ENCODE data around the gene OMP.

OMP gene

DNA sequence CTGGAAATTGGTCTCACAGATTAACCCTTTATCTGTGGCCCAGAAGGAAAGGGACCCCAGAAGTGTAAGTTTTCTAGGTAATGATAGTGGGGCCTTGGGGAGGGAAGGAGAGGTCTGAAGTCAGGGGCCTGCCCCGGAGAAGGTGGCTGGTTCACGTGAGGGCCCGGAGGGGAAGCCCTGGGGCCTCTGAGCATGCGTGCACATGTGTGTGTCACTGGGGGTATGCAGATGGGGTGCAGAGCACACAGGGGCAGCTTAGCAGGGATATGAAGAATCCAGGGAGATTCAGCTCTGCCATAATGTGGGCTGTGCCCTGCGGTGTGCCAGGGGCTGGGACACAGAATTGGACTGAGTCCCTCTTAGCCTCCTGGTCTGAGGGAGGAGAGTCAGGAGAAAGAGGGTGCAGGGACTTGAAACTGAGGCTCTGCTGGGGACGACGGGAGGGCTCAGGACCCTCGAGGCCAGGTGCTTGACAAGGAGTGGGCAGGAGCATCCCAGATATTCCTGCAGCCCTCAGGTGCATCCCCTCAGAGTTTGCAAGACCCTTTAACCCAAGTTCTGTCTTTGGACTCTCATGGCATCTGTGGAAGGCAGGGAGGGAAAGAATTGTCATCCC is 40.9 kb downstream of the OMP start:
- no peak for DNase-seq

DNA sequence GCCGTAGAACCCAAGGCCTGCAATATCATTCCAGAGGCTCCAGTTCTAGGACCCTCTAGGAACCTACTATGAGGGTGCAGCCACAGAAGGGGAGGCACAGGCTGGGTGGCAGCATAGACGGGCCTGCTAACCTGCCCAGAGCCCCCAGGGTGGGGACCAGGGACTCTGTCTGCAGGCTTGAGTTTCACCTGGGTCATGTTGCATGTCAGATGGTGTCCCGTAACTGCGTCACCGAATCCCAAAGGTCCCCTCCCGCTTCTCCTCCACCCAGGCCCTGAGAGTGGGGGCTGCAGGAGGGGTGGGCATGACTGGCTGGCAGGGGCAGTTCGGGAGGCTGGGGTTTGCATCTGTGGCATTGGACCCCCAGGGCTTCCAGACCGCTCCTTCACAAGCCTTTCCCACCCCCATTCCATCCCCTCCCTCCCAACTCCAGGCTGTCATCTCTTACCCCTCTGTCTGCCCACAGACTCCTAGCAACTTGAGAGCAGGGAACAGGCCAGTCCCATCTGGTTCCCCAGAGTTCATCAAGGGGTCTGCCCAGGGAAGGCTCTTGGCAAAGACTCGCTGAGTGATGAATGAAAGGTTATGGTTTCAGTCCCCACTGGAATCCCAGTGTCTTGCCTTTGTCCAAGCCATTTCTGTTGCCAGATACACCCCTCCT is 41.7 kb downstream of the OMP start:
- no peak for DNase-seq

DNA sequence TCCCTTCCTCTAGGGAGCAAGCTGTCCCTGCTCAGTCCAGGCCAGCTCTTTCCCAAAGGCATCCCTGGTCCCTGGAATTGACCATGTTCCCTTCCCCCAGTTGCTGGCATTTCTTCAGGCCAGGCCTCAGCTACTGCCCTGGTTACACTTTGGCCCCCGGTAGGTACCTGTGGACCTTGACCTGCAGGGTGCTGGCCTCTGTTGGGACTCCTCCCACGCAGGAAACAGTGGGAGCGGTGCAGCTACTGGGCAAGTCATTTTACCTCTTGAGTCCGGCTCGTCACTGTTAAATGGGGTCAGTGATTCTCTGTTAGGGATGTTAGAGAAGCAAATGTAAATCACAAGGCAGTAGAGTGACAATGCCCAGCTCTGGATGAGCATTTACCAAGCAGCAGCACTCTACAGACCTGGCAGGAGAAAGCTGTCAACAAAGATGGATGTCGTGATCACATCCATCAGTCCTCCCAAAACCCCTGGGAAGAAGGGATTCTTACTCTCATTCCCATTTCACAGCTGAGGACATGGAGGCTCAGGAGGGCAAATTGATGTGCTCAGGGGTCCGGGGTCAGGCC is 42.3 kb downstream of the OMP start:
- no peak for DNase-seq

DNA sequence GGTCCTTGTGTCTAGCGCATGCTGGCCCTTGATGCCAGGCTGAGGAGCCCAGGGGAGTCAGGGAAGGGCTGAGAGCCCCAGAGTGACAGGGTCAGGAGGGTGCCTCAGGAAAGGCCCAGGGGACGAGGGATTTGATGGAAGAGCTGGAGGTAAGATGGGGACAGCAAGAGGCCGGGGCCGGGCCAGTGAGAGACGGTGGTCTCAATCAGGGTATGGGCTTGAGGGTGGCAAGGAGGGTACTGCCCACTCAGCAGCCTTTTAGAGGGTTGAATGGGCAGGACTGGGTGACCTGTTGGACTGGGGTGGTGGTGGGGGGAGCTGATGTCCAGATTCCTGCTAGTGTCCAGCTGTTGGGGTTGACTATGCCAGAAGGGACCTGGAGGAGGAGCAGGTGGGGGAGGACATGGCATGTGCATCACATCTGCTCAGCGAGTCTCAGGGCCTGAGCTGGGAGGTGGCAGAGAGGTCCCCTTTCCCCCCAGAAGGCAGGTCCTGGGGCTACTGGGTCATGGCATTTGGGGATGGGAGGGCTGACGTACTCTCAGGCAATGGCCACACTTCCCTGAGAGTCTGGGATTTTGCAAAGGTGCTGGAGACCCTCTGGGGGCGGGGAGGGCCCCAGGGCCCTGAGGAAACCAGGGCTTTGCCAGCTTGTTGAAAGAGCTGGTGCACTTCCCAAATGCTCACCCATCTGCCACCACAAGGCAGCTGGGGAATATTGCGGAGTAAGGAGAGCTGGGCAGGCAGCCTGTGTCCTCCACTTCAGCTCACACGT is 43.8 kb downstream of the OMP start:
- DNase-seq: no peak

DNA sequence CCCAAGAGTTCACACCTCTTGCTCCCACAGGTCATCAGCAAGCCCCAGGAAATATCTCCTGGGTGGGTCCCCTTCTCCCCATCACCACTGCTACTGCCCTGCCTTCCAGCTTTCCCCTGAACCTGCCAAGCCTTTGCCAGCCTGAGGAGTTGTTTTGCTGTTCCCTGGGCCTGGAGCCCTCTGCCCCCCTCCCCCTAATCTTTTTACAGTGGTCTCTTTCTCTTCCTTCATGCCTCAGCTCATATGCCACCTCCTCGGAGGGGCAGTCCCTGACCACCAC is 44.3 kb downstream of the OMP start:
- no peak for DNase-seq

DNA sequence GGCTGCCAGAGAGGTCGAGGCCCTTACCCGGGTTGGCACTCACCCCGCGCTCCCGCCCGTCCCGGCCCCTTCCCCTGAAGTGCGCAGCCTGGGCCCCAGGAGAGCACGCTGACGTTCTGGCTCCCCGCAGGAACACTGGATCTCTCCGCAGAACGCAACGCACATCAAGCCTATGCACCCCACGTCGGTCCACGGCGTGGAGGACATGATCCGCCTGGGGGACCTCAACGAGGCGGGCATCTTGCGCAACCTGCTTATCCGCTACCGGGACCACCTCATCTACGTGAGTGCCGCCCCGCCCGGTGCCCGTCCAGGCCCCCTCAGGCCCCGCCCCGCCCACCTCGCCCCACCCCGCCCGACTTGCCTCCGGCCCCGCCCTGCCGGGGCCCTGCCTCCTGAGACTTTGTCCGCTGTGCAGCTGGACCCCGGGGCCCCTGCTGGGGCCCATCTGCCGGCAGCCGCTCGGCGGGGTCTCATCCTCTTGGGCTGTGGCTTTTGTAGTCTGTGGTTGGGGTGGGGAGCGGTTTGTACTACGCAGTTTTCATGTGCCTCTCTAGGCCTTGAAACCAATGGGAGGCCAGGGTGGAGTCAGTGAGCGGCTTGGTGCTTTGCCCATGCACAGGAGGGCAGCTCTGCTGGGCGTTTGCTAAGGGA is 45.2 kb downstream of the OMP start:
- no peak for DNase-seq

DNA sequence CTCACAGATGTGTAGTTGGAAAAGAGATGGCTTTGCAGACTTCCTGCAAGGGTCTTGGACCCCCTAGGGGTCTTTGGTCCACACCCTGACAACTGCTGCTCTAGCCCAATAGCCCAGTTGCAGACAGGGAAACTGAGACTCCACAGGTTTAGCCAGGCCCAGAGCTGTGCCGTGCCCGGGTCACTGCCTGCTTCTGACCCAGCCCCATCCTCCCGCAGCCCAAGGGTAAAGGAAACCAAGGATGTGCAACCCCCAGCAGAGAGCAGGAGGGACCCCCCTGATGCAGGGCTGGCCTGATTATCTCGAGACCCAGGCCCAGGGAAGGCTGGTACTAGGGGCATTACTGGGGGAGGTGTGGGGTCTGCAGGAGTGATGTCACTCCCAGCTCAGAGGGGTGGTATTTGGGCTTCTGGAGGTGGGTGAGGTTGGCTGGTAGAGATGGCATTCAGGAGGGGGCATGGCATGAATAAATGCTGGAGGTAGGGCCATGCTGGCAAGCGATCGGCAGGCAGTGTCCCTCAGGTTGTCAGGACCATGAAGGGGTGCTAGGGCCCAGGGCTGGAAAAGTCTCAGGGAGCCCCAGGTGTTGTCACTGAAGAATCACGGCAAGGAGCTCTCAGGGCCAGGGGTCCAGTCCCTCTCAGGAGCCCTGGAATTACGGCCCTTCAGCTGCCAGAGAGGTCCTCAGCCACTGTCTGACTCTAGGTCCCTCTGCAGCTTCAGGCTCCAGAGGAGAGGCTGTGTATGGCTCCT is 46.5 kb downstream of the OMP start:
- no peak for DNase-seq

DNA sequence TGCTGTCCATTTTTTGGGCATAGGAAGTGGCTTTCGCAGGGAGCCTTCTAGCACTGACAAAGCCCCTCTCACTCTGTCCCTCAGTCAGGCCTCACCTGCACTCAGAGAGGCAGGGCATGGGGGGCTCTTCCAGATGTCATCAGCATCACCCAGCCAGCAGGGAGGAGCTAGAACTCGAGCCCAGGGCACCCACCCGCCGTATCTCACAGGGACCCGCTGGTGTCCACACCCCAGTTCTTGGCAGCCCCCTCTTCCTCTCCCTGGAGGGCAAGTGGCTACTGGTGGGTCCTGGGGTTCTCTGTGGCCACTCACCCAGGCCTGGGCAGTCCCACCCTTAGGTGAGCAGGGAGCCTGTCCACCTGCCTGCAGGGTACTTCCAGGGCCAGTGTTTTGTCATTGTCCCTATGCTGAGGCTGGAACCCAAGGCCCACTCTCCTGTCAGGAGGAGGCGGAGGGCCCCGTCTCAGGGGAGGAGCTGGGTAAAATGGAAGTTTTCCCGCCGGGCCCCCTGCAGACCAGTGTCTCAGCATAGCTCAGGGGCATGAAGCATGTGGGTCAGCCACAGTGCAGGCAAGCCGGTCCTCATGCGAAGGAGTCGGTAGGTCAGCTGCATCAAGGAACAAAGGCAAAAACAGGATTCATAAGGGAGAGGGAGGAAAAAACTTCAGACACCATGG is 47.2 kb downstream of the OMP start:
- no peak for DNase-seq

DNA sequence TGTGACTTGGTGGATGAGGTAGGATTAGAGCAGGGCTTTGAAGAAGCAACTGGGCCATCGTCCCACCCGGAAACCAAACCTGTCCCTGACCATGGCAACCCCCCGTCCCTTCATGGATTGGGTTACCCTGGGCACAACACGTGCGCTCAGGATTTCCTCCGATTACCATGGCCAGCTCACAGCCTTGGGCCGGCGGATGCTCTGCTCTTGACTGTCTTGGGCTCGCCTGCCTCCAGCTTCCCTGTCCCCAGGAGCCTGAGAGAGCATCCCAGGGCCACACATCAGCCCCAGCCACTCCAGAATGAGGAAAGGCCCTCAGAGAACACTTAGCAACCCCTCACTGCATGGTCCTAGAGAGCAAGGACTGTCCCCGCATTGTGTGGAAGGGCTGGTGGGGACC is 48.2 kb downstream of the OMP start:
- no peak for DNase-seq

DNA sequence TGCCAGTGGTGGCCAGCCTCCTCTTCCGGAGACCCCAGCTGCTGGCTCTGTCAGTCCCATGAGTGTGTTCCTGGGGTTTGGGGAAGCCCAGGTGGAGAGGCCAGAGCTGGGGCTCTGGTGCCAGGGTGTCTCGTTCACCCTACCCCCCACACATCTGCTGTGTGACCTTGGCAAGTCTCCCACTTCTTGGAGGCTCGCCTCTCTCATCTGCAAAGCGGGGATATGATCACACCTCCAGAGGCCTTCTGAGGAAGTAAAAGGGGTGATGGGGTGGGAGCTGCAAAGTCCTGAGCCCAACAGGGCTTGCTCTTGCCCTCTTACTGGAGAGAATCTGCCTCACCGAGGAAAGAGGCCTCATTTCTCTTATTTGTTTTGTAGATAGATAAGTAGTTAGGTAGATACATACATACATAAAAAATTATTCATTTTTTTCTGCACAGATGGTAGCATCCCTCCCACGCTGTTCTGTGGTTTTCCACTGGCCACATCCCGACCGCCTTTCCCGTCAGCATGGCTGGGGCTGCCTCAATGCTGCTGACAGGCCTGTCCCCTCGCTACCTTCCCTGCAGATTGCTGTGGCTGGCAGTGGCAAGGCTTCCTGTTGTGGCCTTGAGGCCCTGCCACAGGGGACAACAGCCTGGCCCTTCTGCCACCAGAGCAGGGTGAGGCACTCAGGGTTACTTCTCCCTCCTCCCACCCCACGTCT is 49.3 kb downstream of the OMP start:
- DNase-seq: peak; percentile 21 to 22

DNA sequence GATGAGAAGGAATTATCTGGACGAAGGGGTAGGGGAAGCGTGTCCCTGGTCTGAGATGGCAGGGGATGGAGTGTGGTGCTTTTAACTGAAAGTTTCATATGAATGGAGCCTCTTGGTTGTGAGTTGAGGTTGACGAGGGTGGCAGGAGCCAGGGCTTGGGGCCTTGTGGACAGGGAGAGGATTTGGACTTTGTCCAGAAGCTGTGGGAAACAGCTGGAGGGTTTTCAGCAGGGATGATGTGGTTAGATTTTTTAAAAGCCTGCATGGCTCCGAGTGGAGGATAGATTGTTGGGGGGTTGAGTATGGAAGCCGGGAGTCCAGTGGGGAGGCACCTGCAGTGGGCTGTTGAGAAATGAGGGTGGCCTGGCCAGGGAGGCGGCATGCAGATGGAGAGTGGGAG is 50.2 kb downstream of the OMP start:
- no peak for DNase-seq
